Testis (tissue), 3 donors: ENCODE measurements around the gene SRSF6. TPM values are rescaled to one million over a fixed set of nuclear protein-coding genes. Genes with fewer than 3 reads are reported as not detected.
A peak's percentile ranks its signal among the peaks of the same experiment; 100 is the strongest.

Source experiments
- DNase-seq: peaks from one replicate; pipeline ENCODE4 v3.0.0-alpha.2; 2019
- H3K27ac ChIP-seq, 2 donors: fragments of 200-600 bp; sonication (generic); one replicate each; pipeline ENCODE4 v1.5.1; 2019
- H3K27me3 ChIP-seq: fragments of 200-600 bp; sonication (generic); one replicate; pipeline ENCODE4 v1.5.1; 2019
- H3K36me3 ChIP-seq: fragments of 200-600 bp; sonication (generic); one replicate; pipeline ENCODE4 v1.5.1; 2017; ENCODE audit warnings: low read depth; ENCODE audit errors: missing control alignments
- H3K4me1 ChIP-seq: fragments of 200-600 bp; sonication (generic); one replicate; pipeline ENCODE4 v1.5.1; 2019
- H3K4me3 ChIP-seq, 2 donors: fragments of 200-600 bp; sonication (generic); one replicate each; pipeline ENCODE4 v1.5.1; 2017 to 2019
- H3K9me3 ChIP-seq: fragments of 200-600 bp; sonication (generic); one replicate; pipeline ENCODE4 v1.5.1; 2017
- POLR2A ChIP-seq: fragments of 450-650 bp; IDR thresholded peaks from one replicate; pipeline ENCODE4 v1.6.1; 2017; ENCODE audit warnings: antibody characterized with exemption, mild to moderate bottlenecking, moderate library complexity
- WGBS, 2 donors: methylation state at CpG; one replicate each; pipeline ENCODE4 v1.1.5; 2018; 5-methylcytosine and 5-hydroxymethylcytosine counted together
- intact Hi-C: fragments of 100-400 bp; cut with DNase I; formaldehyde crosslinking; loops from one replicate; pipeline ENCODE4 v1.15.1; 2023; ENCODE audit warnings: low total_unique reads
- polyA plus RNA-seq: library from polyadenylated mRNA; stranded (reverse); fragments of 350-450 nt; fragmentation: Illumina TruSeq; extraction: RNeasy Lipid Tissue Mini Kit (QIAGEN cat#74804); gene quantifications from one replicate; pipeline ENCODE4 v1.2.3, GENCODE V29; 2014; ENCODE audit warnings: low read depth, low replicate concordance; ENCODE audit not compliant: insufficient read depth
- total RNA-seq, 2 donors: library from RNA; depleted of rRNA; stranded (reverse); fragments of >200 nt; gene quantifications; one replicate each; pipeline ENCODE4 v1.2.3, GENCODE V29; 2016
- TF ChIP-seq, protein P1 (sequence below), 3 experiments: fragments of 450-650 bp in 2 of 3; fragments of 200-600 bp in 1 of 3; sonication (generic) in 1 of 3; IDR thresholded peaks; one replicate each; pipeline ENCODE4 v1.5.1; 2016 to 2019; ENCODE audit warnings: antibody characterized with exemption in 3 of 3, mild to moderate bottlenecking in 2 of 3, moderate library complexity in 1 of 3

Gene SRSF6
- total and polyA plus RNA-seq, 3 donors from 2014 or later = 90.4 to 127 (median 100.0) TPM

DNA sequence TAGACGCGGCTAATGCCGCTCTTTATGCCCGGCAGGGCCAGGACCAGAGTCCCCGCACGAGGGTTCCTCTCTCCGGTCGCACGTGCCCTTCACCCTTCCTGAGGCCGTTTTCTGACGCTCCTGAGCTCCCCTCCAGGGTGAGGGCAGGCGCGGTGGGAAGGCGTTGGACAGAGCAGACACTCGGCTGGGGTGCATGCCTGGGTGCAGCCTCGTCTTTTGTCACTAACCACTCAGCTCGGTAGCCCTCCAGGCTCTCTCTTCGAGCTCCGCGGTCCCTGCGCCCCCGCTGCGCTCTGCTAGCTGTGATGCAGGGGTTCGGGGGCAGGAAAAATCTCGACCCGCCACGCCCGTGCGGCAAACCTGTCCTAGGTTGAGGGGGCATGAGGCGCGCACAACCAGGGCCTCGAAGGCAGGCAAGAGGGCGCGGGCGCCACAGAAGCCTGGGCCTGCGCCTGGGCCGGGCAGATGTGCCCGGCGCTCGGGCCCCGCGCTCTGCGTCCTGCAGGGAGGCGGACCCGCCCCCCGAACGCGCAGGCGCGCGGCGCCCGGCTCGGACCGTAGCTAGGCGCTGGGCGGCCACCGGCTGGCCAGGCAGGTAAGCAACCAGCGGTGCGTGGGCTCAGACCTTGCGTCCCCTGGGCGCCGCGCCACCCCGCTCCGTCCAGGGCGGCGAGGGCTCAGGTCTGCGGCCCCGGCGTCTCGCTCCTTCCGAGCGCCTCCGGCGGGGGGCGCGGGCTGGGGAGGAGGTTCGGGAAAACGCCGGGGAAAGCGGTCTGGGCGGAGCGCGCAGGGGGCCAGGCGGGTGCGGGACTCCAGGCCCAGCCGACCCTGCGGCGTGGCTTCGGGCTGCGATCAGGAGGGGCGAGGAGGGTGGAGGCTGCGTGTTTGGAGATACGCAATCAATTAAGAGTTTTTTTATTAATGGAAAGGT is 49.7 kb downstream of the SRSF6 start, which contains the start of gene L3MBTL1:
L3MBTL1 (plus strand) TSS at position 548 of the 931 bp plus-strand sequence. CDS start 5,807 bp downstream, outside the sequence.
- intact Hi-C loops = no loop called here
- Histone ChIP-seq H3K27me3 (no peaks in the 10 kb centered on the region), H3K4me1 (peaks cover 5% of the 10 kb centered on the region), H3K36me3 (no peaks in the 10 kb centered on the region), H3K9me3 (no peaks in the 10 kb centered on the region), H3K4me3 (peak within 1 kb of the TSS; percentile 58 to 73), H3K27ac (no peak within 1 kb of the TSS)
- peak; percentile 74 for DNase-seq
- WGBS, 2 donors = 5% methylated on average over 41 to 95 of the region's 95 CpGs
- TF ChIP-seq POLR2A = no peak
- TF ChIP-seq, protein P1, sequence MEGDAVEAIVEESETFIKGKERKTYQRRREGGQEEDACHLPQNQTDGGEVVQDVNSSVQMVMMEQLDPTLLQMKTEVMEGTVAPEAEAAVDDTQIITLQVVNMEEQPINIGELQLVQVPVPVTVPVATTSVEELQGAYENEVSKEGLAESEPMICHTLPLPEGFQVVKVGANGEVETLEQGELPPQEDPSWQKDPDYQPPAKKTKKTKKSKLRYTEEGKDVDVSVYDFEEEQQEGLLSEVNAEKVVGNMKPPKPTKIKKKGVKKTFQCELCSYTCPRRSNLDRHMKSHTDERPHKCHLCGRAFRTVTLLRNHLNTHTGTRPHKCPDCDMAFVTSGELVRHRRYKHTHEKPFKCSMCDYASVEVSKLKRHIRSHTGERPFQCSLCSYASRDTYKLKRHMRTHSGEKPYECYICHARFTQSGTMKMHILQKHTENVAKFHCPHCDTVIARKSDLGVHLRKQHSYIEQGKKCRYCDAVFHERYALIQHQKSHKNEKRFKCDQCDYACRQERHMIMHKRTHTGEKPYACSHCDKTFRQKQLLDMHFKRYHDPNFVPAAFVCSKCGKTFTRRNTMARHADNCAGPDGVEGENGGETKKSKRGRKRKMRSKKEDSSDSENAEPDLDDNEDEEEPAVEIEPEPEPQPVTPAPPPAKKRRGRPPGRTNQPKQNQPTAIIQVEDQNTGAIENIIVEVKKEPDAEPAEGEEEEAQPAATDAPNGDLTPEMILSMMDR (IDR thresholded peaks at IDR 0.05) = no peak

DNA sequence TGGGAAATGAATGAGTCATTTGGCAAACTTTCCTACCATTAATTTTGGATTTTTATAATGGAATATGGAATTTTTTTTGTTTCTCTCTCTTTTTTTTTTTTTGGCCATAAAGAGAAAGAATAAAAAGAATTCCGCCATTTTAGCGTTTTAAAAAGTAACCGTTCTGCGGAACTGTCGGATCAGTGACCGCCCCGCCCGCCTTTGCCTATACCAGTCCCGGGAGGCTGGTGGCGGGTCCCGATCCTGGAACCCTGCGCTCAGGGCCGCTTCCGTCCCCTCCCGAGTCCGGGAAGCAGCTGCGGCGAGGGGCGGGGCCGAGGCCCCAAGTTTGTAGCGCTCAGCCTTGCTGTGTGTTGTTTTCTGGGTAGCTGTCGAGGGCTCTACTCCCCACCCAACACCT is 50.4 kb downstream of the SRSF6 start:
- H3K9me3 ChIP-seq = no peaks in the 10 kb centered on the region
- H3K27ac ChIP-seq = no peak overlapping the region
- no peaks in the 10 kb centered on the region for H3K27me3 ChIP-seq
- 8 to 11% methylated on average over 9 to 22 of the region's 22 CpGs for WGBS, 2 donors
- H3K4me1 ChIP-seq = peaks cover 5% of the 10 kb centered on the region
- intact Hi-C loops = no loop called here
- H3K4me3 ChIP-seq = peak overlapping the region; percentile 58 to 73
- DNase-seq = no peak
- TF ChIP-seq, protein P1 (IDR thresholded peaks at IDR 0.05) = no peak
- no peak for TF ChIP-seq POLR2A
- H3K36me3 ChIP-seq = no peaks in the 10 kb centered on the region

DNA sequence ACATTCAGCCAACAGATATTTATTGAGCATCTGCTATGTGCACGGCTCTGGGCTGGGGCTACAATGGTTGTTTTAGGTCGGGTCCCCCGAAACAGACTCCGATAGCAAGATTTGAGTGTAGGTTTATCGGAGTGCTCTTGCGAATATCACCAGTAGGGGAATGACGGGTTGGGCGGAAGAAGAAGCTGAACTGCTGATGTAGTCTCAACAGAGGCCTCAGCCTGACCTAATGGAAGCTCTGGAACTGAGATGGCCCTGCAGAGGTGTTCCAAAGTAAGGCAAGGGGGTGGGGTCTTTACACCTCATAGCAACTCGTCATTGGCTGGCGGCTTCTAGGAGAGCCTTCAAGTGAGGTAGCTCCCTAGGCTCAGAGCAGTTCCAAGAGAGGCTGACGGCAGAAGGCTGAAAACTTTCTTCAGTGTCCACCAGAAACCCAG is 50.9 kb downstream of the SRSF6 start:
- Histone ChIP-seq H3K4me1 (peaks cover 11% of the 10 kb centered on the region), H3K27ac (no peak overlapping the region), H3K9me3 (no peaks in the 10 kb centered on the region), H3K4me3 (peak overlapping the region in 1 of 2 donors; percentile 73), H3K36me3 (no peaks in the 10 kb centered on the region), H3K27me3 (no peaks in the 10 kb centered on the region)
- peak; percentile 27 for DNase-seq
- WGBS, 2 donors = 56 to 65% methylated on average over 11 of the region's 11 CpGs
- intact Hi-C loops = no loop called here
- TF ChIP-seq, protein P1 (IDR thresholded peaks at IDR 0.05) = no peak
- no peak for TF ChIP-seq POLR2A

DNA sequence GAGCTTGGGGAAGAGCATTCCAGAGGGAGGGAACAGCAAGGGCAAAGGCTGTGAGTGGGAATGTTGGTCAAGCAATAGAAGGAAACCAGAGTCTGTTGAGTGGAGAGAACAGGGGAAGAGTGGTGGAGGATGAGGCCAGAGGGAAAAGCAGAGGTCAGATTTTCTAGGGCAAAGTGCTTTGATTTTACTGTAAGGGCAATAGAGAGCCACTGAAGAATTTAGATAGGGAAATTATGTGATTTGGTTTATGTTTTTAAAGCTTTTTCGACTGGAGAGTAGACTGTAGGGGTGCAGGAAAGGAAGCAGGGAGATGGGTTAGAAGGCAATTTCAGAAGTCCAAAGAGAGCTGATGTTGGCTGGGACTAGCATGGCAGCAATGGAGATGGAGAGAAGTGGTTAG is 54.2 kb downstream of the SRSF6 start:
- Histone ChIP-seq H3K36me3 (no peaks in the 10 kb centered on the region), H3K27ac (no peak overlapping the region), H3K27me3 (no peaks in the 10 kb centered on the region), H3K4me3 (no peak overlapping the region), H3K4me1 (peaks cover 18% of the 10 kb centered on the region), H3K9me3 (no peaks in the 10 kb centered on the region)
- WGBS, 2 donors = 84 to 85% methylated on average over 1 of the region's 1 CpG
- no peak for DNase-seq
- intact Hi-C loops = no loop called here
- TF ChIP-seq, protein P1 (IDR thresholded peaks at IDR 0.05) = no peak
- TF ChIP-seq POLR2A = no peak
